PC-9 (cell line): ENCODE results near the gene ANAPC5. TPM values are rescaled to one million over a fixed set of nuclear protein-coding genes. Genes with fewer than 3 reads are reported as not detected.

Source experiments
- BruUV-seq: library from RNA; stranded (reverse); fragments of 400-500 nt; replicated peaks from 2 replicates; lab custom pipeline; 2021; lab: Mats Ljungman, UMichigan
- CTCF ChIA-PET: fragments of 300-600 bp; sonication (Branson Sonifier 250); formaldehyde crosslinking; loops from one replicate; lab custom pipeline; 2022; ENCODE audit warnings: antibody characterized with exemption; lab: Charles Lee
- POLR2A ChIA-PET: fragments of 300-600 bp; sonication (Branson Sonifier 250); formaldehyde crosslinking; loops from one replicate; lab custom pipeline; 2022; ENCODE audit warnings: antibody characterized with exemption; ENCODE audit not compliant: unreplicated experiment; lab: Charles Lee
- DNase-seq, 2 experiments: peaks; one replicate each; pipeline versions ENCODE4 v3.0.0 to v3.0.0-alpha.2; 2015 to 2022; ENCODE audit warnings: mixed read lengths in 1 of 2
- H2AFZ ChIP-seq: fragments of 200-600 bp; sonication (generic); 2 replicates; pipeline ENCODE4 v1.8.1; 2017; ENCODE audit warnings: antibody characterized with exemption
- H3F3A ChIP-seq: fragments of 200-600 bp; sonication (generic); 2 replicates; pipeline ENCODE4 v1.8.1; 2017; ENCODE audit warnings: antibody characterized with exemption, mild to moderate bottlenecking, low read depth; ENCODE audit not compliant: insufficient read depth
- H3K27ac ChIP-seq: fragments of 200-600 bp; sonication (generic); 2 replicates; pipeline ENCODE4 v1.6.1; 2016; ENCODE audit warnings: mixed run types
- H3K27me3 ChIP-seq: fragments of 200-600 bp; sonication (generic); 2 replicates; pipeline ENCODE4 v1.6.1; 2016; ENCODE audit warnings: low read depth, mixed run types; ENCODE audit not compliant: insufficient read depth
- H3K36me3 ChIP-seq: fragments of 200-600 bp; sonication (generic); 2 replicates; pipeline ENCODE4 v1.6.1; 2016; ENCODE audit warnings: low read depth, mixed run types
- H3K4me1 ChIP-seq: fragments of 200-600 bp; sonication (generic); replicated peaks from 2 replicates; pipeline ENCODE4 v1.6.1; 2016; ENCODE audit warnings: mixed run types; ENCODE audit not compliant: insufficient read depth
- H3K4me2 ChIP-seq: fragments of 200-600 bp; sonication (generic); 2 replicates; pipeline ENCODE4 v1.6.1; 2017; ENCODE audit warnings: mixed run types
- H3K4me3 ChIP-seq: fragments of 200-600 bp; sonication (generic); 2 replicates; pipeline ENCODE4 v1.6.1; 2016; ENCODE audit warnings: mixed run types
- H3K79me2 ChIP-seq: fragments of 200-600 bp; sonication (generic); 2 replicates; pipeline ENCODE4 v1.6.1; 2017; ENCODE audit warnings: low read depth, mixed run types
- H3K9me2 ChIP-seq: fragments of 200-600 bp; sonication (generic); 2 replicates; pipeline ENCODE4 v1.8.1; 2017; ENCODE audit warnings: mild to moderate bottlenecking; ENCODE audit not compliant: insufficient read depth
- H3K9me3 ChIP-seq: fragments of 200-600 bp; sonication (generic); 2 replicates; pipeline ENCODE4 v1.8.1; 2016; ENCODE audit warnings: low read depth; ENCODE audit not compliant: insufficient read depth
- H4K20me1 ChIP-seq: fragments of 200-600 bp; sonication (generic); 2 replicates; pipeline ENCODE4 v1.8.1; 2017; ENCODE audit not compliant: insufficient read depth
- CTCF ChIP-seq: fragments of 200-600 bp; sonication (generic); conservative IDR thresholded peaks from 2 replicates; pipeline ENCODE4 v1.6.1; 2017; ENCODE audit warnings: mixed run types, antibody characterized with exemption, mild to moderate bottlenecking, moderate library complexity
- EZH2 ChIP-seq: fragments of 200-600 bp; sonication (generic); IDR thresholded peaks from 2 replicates; pipeline ENCODE4 v1.8.0; 2017; ENCODE audit warnings: antibody characterized with exemption, low read depth
- intact Hi-C: fragments of 100-400 bp; cut with micrococcal nuclease; formaldehyde crosslinking; loops from one replicate; pipeline ENCODE4 v1.10.0; 2022; ENCODE audit not compliant: unreplicated experiment
- total RNA-seq: library from RNA; stranded (reverse); gene quantifications from 2 replicates; pipeline ENCODE4 v1.2.3, GENCODE V29; 2021

ANAPC5 gene
- total RNA-seq, 1 experiment from 2014 or later: 93.6 TPM

- no peak for DNase-seq
- no peak overlapping the region for H3K27ac ChIP-seq
- intact Hi-C loops: no loop called here
- no peak overlapping the region for H2AFZ ChIP-seq
- TF ChIP-seq EZH2 (no peak), CTCF (no peak)
- H3K9me2 ChIP-seq: no peaks in the 10 kb centered on the region
- ChIA-PET CTCF (no interaction called here), POLR2A (no interaction called here)
- no peak overlapping the region for H3K4me2 ChIP-seq
- H3K4me1 ChIP-seq: peaks cover 12% of the 10 kb centered on the region
- H3F3A ChIP-seq: peaks cover 8% of the 10 kb centered on the region
- H3K4me3 ChIP-seq: no peak overlapping the region
- no peaks in the 10 kb centered on the region for H3K36me3 ChIP-seq
- H3K79me2 ChIP-seq: peaks cover 4% of the 10 kb centered on the region; the same call in 1 of the 2 replicates
- H3K27me3 ChIP-seq: no peaks in the 10 kb centered on the region
- no peaks in the 10 kb centered on the region for H4K20me1 ChIP-seq
- no peaks in the 10 kb centered on the region for H3K9me3 ChIP-seq
- no TSS peak for BruUV-seq
These were observed 72.7 kb downstream of the ANAPC5 start for GRCh38 chr12:121279507-121279915.

- no TSS peak for BruUV-seq
- intact Hi-C loops: no loop called here
- no peak overlapping the region for H3K27ac ChIP-seq
- peaks cover 4% of the 10 kb centered on the region; the same call in 1 of the 2 replicates for H3K79me2 ChIP-seq
- TF ChIP-seq CTCF (no peak), EZH2 (no peak)
- no peaks in the 10 kb centered on the region for H3K9me3 ChIP-seq
- no peaks in the 10 kb centered on the region for H4K20me1 ChIP-seq
- H3F3A ChIP-seq: peaks cover 8% of the 10 kb centered on the region
- no peak overlapping the region for H3K4me2 ChIP-seq
- H3K27me3 ChIP-seq: no peaks in the 10 kb centered on the region
- H3K9me2 ChIP-seq: no peaks in the 10 kb centered on the region
- no peak overlapping the region for H3K4me3 ChIP-seq
- H3K36me3 ChIP-seq: no peaks in the 10 kb centered on the region
- POLR2A ChIA-PET: no interaction called here
- CTCF ChIA-PET: no interaction called here
- H3K4me1 ChIP-seq: peaks cover 12% of the 10 kb centered on the region
- no peak overlapping the region for H2AFZ ChIP-seq
- no peak for DNase-seq
These were observed 73.2 kb downstream of the ANAPC5 start for GRCh38 chr12:121279071-121279375.

GRCh38 chr12:121278169-121279070, 73.8 kb downstream of the ANAPC5 start:
- Histone ChIP-seq H3K27me3 (no peaks in the 10 kb centered on the region), H4K20me1 (no peaks in the 10 kb centered on the region), H3K9me3 (no peaks in the 10 kb centered on the region), H3K9me2 (no peaks in the 10 kb centered on the region), H3K4me2 (no peak overlapping the region), H3K27ac (no peak overlapping the region), H2AFZ (no peak overlapping the region), H3K4me3 (no peak overlapping the region), H3F3A (peaks cover 8% of the 10 kb centered on the region), H3K4me1 (peaks cover 12% of the 10 kb centered on the region), H3K36me3 (no peaks in the 10 kb centered on the region), H3K79me2 (peaks cover 4% of the 10 kb centered on the region; the same call in 1 of the 2 replicates)
- TF ChIP-seq CTCF: no peak
- no peak for TF ChIP-seq EZH2
- ChIA-PET CTCF (no interaction called here), POLR2A (no interaction called here)
- BruUV-seq: no TSS peak
- intact Hi-C loops: no loop called here
- DNase-seq: no peak
